HepG2 (cell line): Measurements from ENCODE around the gene MAT2A. TPM values are rescaled to one million over a fixed set of nuclear protein-coding genes. Genes with fewer than 3 reads are reported as not detected.
A peak's percentile ranks its signal among the peaks of the same experiment; 100 is the strongest.

Source experiments
- ARNTL ChIP-seq: sonication (generic); formaldehyde crosslinking; IDR thresholded peaks from 2 replicates; pipeline ENCODE4 v1.4.0; 2020; ENCODE audit warnings: mild to moderate bottlenecking, missing genetic modification reagents
- CREM ChIP-seq, 2 experiments: sonication (generic) in 1 of 2; formaldehyde crosslinking in 1 of 2; IDR thresholded peaks; 2 replicates each; pipeline versions ENCODE4 v1.4.0 to v1.6.1; 2016 to 2020; ENCODE audit warnings: antibody characterized with exemption in 1 of 2, mild to moderate bottlenecking in 1 of 2, missing genetic modification reagents in 1 of 2
- FOXO1 ChIP-seq: sonication (generic); formaldehyde crosslinking; IDR thresholded peaks from 2 replicates; pipeline ENCODE4 v1.4.0; 2020; ENCODE audit warnings: missing genetic modification reagents
- FOXP4 ChIP-seq: sonication (generic); formaldehyde crosslinking; IDR thresholded peaks from 2 replicates; pipeline ENCODE4 v1.4.0; 2020; ENCODE audit warnings: missing genetic modification reagents
- HDAC6 ChIP-seq: fragments of 200-600 bp; sonication (generic); IDR thresholded peaks from 2 replicates; pipeline ENCODE4 v1.7.0; 2017; ENCODE audit warnings: mild to moderate bottlenecking, antibody characterized with exemption, low read length, low read depth
- HNF1A ChIP-seq, 2 experiments: sonication (generic) in 1 of 2; formaldehyde crosslinking in 1 of 2; IDR thresholded peaks; 2 replicates each; pipeline versions ENCODE4 v1.4.0 to v1.6.1; 2016 to 2020; ENCODE audit warnings: borderline replicate concordance in 1 of 2, low read depth in 1 of 2, mild to moderate bottlenecking in 1 of 2, missing genetic modification reagents in 1 of 2
- MEF2D ChIP-seq: sonication (generic); formaldehyde crosslinking; IDR thresholded peaks from 2 replicates; pipeline ENCODE4 v1.5.1; 2020; ENCODE audit warnings: mild to moderate bottlenecking, missing genetic modification reagents
- NBN ChIP-seq: fragments of 450-650 bp; conservative IDR thresholded peaks from 2 replicates; pipeline ENCODE4 v1.6.1; 2017
- NFKBIZ ChIP-seq: IDR thresholded peaks from 2 replicates; pipeline ENCODE4 v1.6.1; 2018; ENCODE audit warnings: missing genetic modification reagents, missing compliant biosample characterization
- NFYC ChIP-seq: IDR thresholded peaks from 2 replicates; pipeline ENCODE4 v1.6.1; 2016; ENCODE audit warnings: missing genetic modification reagents, missing compliant biosample characterization
- NR3C1 ChIP-seq: sonication (generic); formaldehyde crosslinking; IDR thresholded peaks from 2 replicates; pipeline ENCODE4 v1.4.0; 2020; ENCODE audit warnings: missing genetic modification reagents
- PHF21A ChIP-seq: sonication (generic); formaldehyde crosslinking; IDR thresholded peaks from 2 replicates; pipeline ENCODE4 v1.5.0; 2020; ENCODE audit warnings: mild to moderate bottlenecking, missing genetic modification reagents
- PLSCR1 ChIP-seq: sonication (generic); formaldehyde crosslinking; IDR thresholded peaks from 2 replicates; pipeline ENCODE4 v1.5.0; 2020; ENCODE audit warnings: missing genetic modification reagents, mild to moderate bottlenecking, borderline replicate concordance
- SMARCC2 ChIP-seq: fragments of 450-650 bp; IDR thresholded peaks from 2 replicates; pipeline ENCODE4 v1.6.1; 2017; ENCODE audit warnings: antibody characterized with exemption, mild to moderate bottlenecking
- SOX13 ChIP-seq, 3 experiments: fragments of 450-650 bp in 1 of 3; sonication (generic) in 1 of 3; formaldehyde crosslinking in 1 of 3; IDR thresholded peaks in 2 of 3; conservative IDR thresholded peaks in 1 of 3; 2 replicates each; pipeline versions ENCODE4 v1.5.0 to v1.6.1; 2016 to 2020; ENCODE audit warnings: antibody characterized with exemption in 1 of 3, mild to moderate bottlenecking in 1 of 3, missing compliant biosample characterization in 1 of 3, missing genetic modification reagents in 1 of 3, moderate library complexity in 1 of 3
- SRY ChIP-seq: sonication (generic); formaldehyde crosslinking; IDR thresholded peaks from 2 replicates; pipeline ENCODE4 v1.8.0; 2022; ENCODE audit warnings: mild to moderate bottlenecking, missing genetic modification reagents
- STAG1 ChIP-seq: sonication (generic); formaldehyde crosslinking; IDR thresholded peaks from 2 replicates; pipeline ENCODE4 v1.4.0; 2020; ENCODE audit warnings: missing genetic modification reagents
- TCF7L2 ChIP-seq: IDR thresholded peaks from 2 replicates; pipeline ENCODE4 v1.6.1; 2011; ENCODE audit warnings: mild to moderate bottlenecking, low read depth, low read length, moderate library complexity
- THAP11 ChIP-seq: IDR thresholded peaks from 2 replicates; pipeline ENCODE4 v1.6.1; 2016; ENCODE audit warnings: missing biosample characterization, missing genetic modification reagents
- ZNF562 ChIP-seq: sonication (generic); formaldehyde crosslinking; IDR thresholded peaks from 2 replicates; pipeline ENCODE4 v1.8.0; 2022; ENCODE audit warnings: missing genetic modification reagents, borderline replicate concordance
- ZNF614 ChIP-seq: IDR thresholded peaks from 2 replicates; pipeline ENCODE4 v1.6.1; 2018; ENCODE audit warnings: missing biosample characterization, missing genetic modification reagents, inconsistent platforms, borderline replicate concordance
- ZNF713 ChIP-seq: sonication (generic); formaldehyde crosslinking; IDR thresholded peaks from 2 replicates; pipeline ENCODE4 v1.4.0; 2020; ENCODE audit warnings: mild to moderate bottlenecking, missing genetic modification reagents
- ZSCAN30 ChIP-seq: sonication (generic); formaldehyde crosslinking; IDR thresholded peaks from 2 replicates; pipeline ENCODE4 v1.5.0; 2020; ENCODE audit warnings: mild to moderate bottlenecking, missing genetic modification reagents
- polyA plus RNA-seq, 8 experiments: library from polyadenylated mRNA; depleted of rRNA in 3 of 8; stranded (reverse) in 7 of 8; unstranded in 1 of 8; fragments of >200 nt; fragmentation: Illumina TruSeq in 4 of 8; extraction: Trizol in 4 of 8; gene quantifications; 2 replicates each; pipeline versions ENCODE4 v1.2.1 to v1.2.3, GENCODE V29; 2011 to 2016; ENCODE audit warnings: low read depth in 4 of 8, missing spikeins in 1 of 8, mixed read lengths in 1 of 8; ENCODE audit not compliant: insufficient read depth in 1 of 8
- total RNA-seq, 5 experiments: library from RNA; depleted of rRNA; stranded (reverse); fragments of >200 nt; fragmentation: Illumina TruSeq; extraction: Trizol; gene quantifications; 2 replicates each; pipeline ENCODE4 v1.2.3, GENCODE V29; 2016; ENCODE audit warnings: low read depth in 1 of 5

Gene MAT2A
- total and polyA plus RNA-seq, 2 of the 13 experiments (the other 11 are each of a cell fraction or from before 2014, with no cell fraction given): 155 to 331 TPM

- TF ChIP-seq HNF1A (IDR thresholded peaks at IDR 0.05; ENCODE audit: low read depth): no peak; the same call in 1 of the 2 replicates
- TF ChIP-seq HNF1A (CRISPR knock-in tag; IDR thresholded peaks at IDR 0.05; ENCODE audit: borderline replicate concordance): no peak
- TF ChIP-seq PHF21A (CRISPR knock-in tag): peak; percentile 58
- TF ChIP-seq ZNF713: 0 out of 2 replicates have a peak, but pooled peaks have one; percentile 73
- TF ChIP-seq ZNF614 (CRISPR knock-in tag): 0 out of 2 replicates have a peak, but pooled peaks have one; percentile 44
- no peak for TF ChIP-seq ZNF562 (CRISPR knock-in tag)
- TF ChIP-seq SOX13 (IDR thresholded peaks at IDR 0.05): no peak
- peak in 1 of 2 experiments; percentile 69; a peak in 2 of 4 replicates for TF ChIP-seq SOX13 (CRISPR knock-in tag; conservative IDR thresholded peaks at IDR 0.05 in 1 of 2, IDR thresholded peaks at IDR 0.05 in 1 of 2)
- TF ChIP-seq STAG1 (CRISPR knock-in tag): peak; percentile 11; the same call in 1 of the 2 replicates
- no peak for TF ChIP-seq CREM (IDR thresholded peaks at IDR 0.05)
- no peak for TF ChIP-seq CREM (CRISPR knock-in tag; IDR thresholded peaks at IDR 0.05)
- no peak for TF ChIP-seq SRY (CRISPR knock-in tag)
- TF ChIP-seq NFYC: no peak
- TF ChIP-seq NBN: no peak
- TF ChIP-seq ARNTL (CRISPR knock-in tag): peak; percentile 70
- no peak for TF ChIP-seq SMARCC2
- no peak for TF ChIP-seq NR3C1
- peak; percentile 81; the same call in 1 of the 2 replicates for TF ChIP-seq FOXP4 (CRISPR knock-in tag)
- no peak for TF ChIP-seq PLSCR1 (CRISPR knock-in tag)
- no peak for TF ChIP-seq HDAC6
- TF ChIP-seq THAP11: peak; percentile 71
- no peak for TF ChIP-seq ZSCAN30 (CRISPR knock-in tag)
- TF ChIP-seq TCF7L2: no peak
- peak; percentile 84; the same call in 1 of the 2 replicates for TF ChIP-seq FOXO1 (CRISPR knock-in tag)
- no peak for TF ChIP-seq NFKBIZ (CRISPR knock-in tag)
- TF ChIP-seq MEF2D (CRISPR knock-in tag): peak; percentile 76; the same call in 1 of the 2 replicates
Measured at GRCh38 chr2:85589982-85590791, 51.2 kb downstream of the MAT2A start (continued).
